SK-N-SH (cell line): Measurements from ENCODE around the gene ARHGDIG. TPM values are rescaled to one million over a fixed set of nuclear protein-coding genes. Genes with fewer than 3 reads are reported as not detected.

Experiments
- CTCF ChIA-PET: fragments of 300-600, 350-600 bp; formaldehyde crosslinking; extraction: SDS; loops from one replicate; lab custom pipeline; 2021; lab: Yijun Ruan, JAX
- POLR2A ChIA-PET: fragments of 350-600 bp; sonication (Branson Sonifier 250); formaldehyde crosslinking; extraction: SDS; loops from one replicate; lab custom pipeline; 2020; ENCODE audit warnings: antibody characterized with exemption, inconsistent platforms; lab: Yijun Ruan, JAX
- DNase-seq: peaks from one replicate; pipeline ENCODE4 v3.0.0; 2012
- H2AFZ ChIP-seq: fragments of 200-600 bp; sonication (generic); 2 replicates; pipeline ENCODE4 v1.8.1; 2016; ENCODE audit warnings: antibody characterized with exemption, mild to moderate bottlenecking, low read depth
- H3F3A ChIP-seq: fragments of 200-600 bp; sonication (generic); replicated peaks from 2 replicates; pipeline ENCODE3; 2016; ENCODE audit warnings: antibody characterized with exemption, mild to moderate bottlenecking; ENCODE audit not compliant: insufficient read depth
- H3K27ac ChIP-seq, 2 experiments: fragments of 200-500 bp in 1 of 2; fragments of 200-600 bp in 1 of 2; sonication (Bioruptor generic) in 1 of 2; sonication (generic), shearing (Covaris generic) in 1 of 2; 2 replicates each; pipeline versions ENCODE4 v1.5.1 to v1.6.1; 2014 to 2016; ENCODE audit warnings: low read depth in 2 of 2, inconsistent platforms in 1 of 2, low read length in 1 of 2, mild to moderate bottlenecking in 1 of 2, mixed read lengths in 1 of 2
- H3K27me3 ChIP-seq: fragments of 200-600 bp; sonication (generic), shearing (Covaris generic); 2 replicates; pipeline ENCODE4 v1.6.1; 2016; ENCODE audit warnings: mixed run types; ENCODE audit not compliant: insufficient read depth
- H3K36me3 ChIP-seq, 2 experiments: fragments of 200-500 bp in 1 of 2; fragments of 200-600 bp in 1 of 2; sonication (Bioruptor generic) in 1 of 2; sonication (generic) in 1 of 2; replicated peaks in 1 of 2; 2 replicates each; pipeline versions ENCODE3 to v1.5.1; 2014 to 2016; ENCODE audit warnings: low read length in 1 of 2, mild to moderate bottlenecking in 1 of 2; ENCODE audit not compliant: insufficient read depth in 2 of 2, control insufficient read depth in 1 of 2
- H3K4me1 ChIP-seq, 2 experiments: fragments of 200-500 bp in 1 of 2; fragments of 200-600 bp in 1 of 2; sonication (Bioruptor generic) in 1 of 2; sonication (generic), shearing (Covaris generic) in 1 of 2; 2 replicates each; pipeline versions ENCODE4 v1.5.1 to v1.6.1; 2014 to 2016; ENCODE audit warnings: low read depth in 1 of 2, low read length in 1 of 2, mixed run types in 1 of 2; ENCODE audit not compliant: insufficient read depth in 2 of 2, control insufficient read depth in 1 of 2
- H3K4me2 ChIP-seq: fragments of 200-600 bp; sonication (generic), shearing (Covaris generic); 2 replicates; pipeline ENCODE4 v1.6.1; 2017; ENCODE audit warnings: mixed run types
- H3K4me3 ChIP-seq, 2 experiments: fragments of 200-500 bp in 1 of 2; fragments of 200-600 bp in 1 of 2; sonication (Bioruptor generic) in 1 of 2; sonication (generic), shearing (Covaris generic) in 1 of 2; 2 replicates each; pipeline versions ENCODE4 v1.5.1 to v1.8.1; 2014 to 2016; ENCODE audit warnings: low read depth in 2 of 2, inconsistent platforms in 1 of 2, low read length in 1 of 2, mild to moderate bottlenecking in 1 of 2, mixed read lengths in 1 of 2, moderate library complexity in 1 of 2
- H3K79me2 ChIP-seq: fragments of 200-600 bp; sonication (generic); 2 replicates; pipeline ENCODE4 v1.8.1; 2017; ENCODE audit warnings: mild to moderate bottlenecking; ENCODE audit not compliant: insufficient read depth
- H3K9ac ChIP-seq: fragments of 200-600 bp; sonication (generic); 2 replicates; pipeline ENCODE4 v1.6.1; 2017; ENCODE audit warnings: mixed run types
- H3K9me2 ChIP-seq: fragments of 200-600 bp; sonication (generic); 2 replicates; pipeline ENCODE4 v1.6.1; 2017; ENCODE audit warnings: mixed run types
- H3K9me3 ChIP-seq: fragments of 200-600 bp; sonication (generic); 2 replicates; pipeline ENCODE4 v1.6.1; 2017; ENCODE audit warnings: mixed run types, mild to moderate bottlenecking, moderate library complexity
- H4K20me1 ChIP-seq: fragments of 200-600 bp; sonication (generic); 2 replicates; pipeline ENCODE4 v1.6.1; 2017; ENCODE audit warnings: mild to moderate bottlenecking, mixed run types; ENCODE audit not compliant: insufficient read depth
- CHD2 ChIP-seq: fragments of 150-350 bp; IDR thresholded peaks from 2 replicates; pipeline ENCODE4 v1.6.1; 2018; ENCODE audit warnings: low read length; ENCODE audit not compliant: partially characterized antibody
- ELF1 ChIP-seq: IDR thresholded peaks from 2 replicates; pipeline ENCODE4 v1.4.0; 2012
- EP300 ChIP-seq, 2 experiments: IDR thresholded peaks; 2 replicates each; pipeline versions ENCODE4 v1.4.0 to v1.6.1; 2012; ENCODE audit warnings: borderline replicate concordance in 1 of 2, low read depth in 1 of 2, low read length in 1 of 2
- EZH2phosphoT487 ChIP-seq: fragments of 200-600 bp; sonication (generic); IDR thresholded peaks from 2 replicates; pipeline ENCODE4 v1.6.1; 2017; ENCODE audit warnings: low read depth, mixed run types, mild to moderate bottlenecking, antibody characterized with exemption, moderate library complexity, borderline replicate concordance
- FOSL2 ChIP-seq: IDR thresholded peaks from 2 replicates; pipeline ENCODE4 v1.4.0; 2012; ENCODE audit warnings: low read depth, mild to moderate bottlenecking, moderate library complexity, borderline replicate concordance
- GABPA ChIP-seq: IDR thresholded peaks from 2 replicates; pipeline ENCODE4 v1.4.0; 2012; ENCODE audit warnings: low read depth, mild to moderate bottlenecking
- MAX ChIP-seq: IDR thresholded peaks from 2 replicates; pipeline ENCODE4 v1.4.0; 2012; ENCODE audit warnings: low read depth
- MXI1 ChIP-seq: IDR thresholded peaks from 2 replicates; pipeline ENCODE4 v1.6.1; 2012; ENCODE audit warnings: mild to moderate bottlenecking, low read depth, low read length, improper control_type of control experiment
- NFIC ChIP-seq: IDR thresholded peaks from 2 replicates; pipeline ENCODE4 v1.4.0; 2012; ENCODE audit warnings: borderline replicate concordance
- NRF1 ChIP-seq: IDR thresholded peaks from 2 replicates; pipeline ENCODE4 v1.6.1; 2012; ENCODE audit warnings: low read depth, mild to moderate bottlenecking, low read length
- PBX3 ChIP-seq: IDR thresholded peaks from 2 replicates; pipeline ENCODE4; 2012
- POLR2AphosphoS5 ChIP-seq: IDR thresholded peaks from 2 replicates; pipeline ENCODE4 v1.6.1; 2012; ENCODE audit warnings: low read depth, low read length
- RAD21 ChIP-seq: IDR thresholded peaks from 2 replicates; pipeline ENCODE4 v1.6.1; 2012; ENCODE audit warnings: mild to moderate bottlenecking, low read length
- RCOR1 ChIP-seq: fragments of 150-350 bp; IDR thresholded peaks from 2 replicates; pipeline ENCODE4 v1.6.1; 2017; ENCODE audit warnings: antibody characterized with exemption, low read length
- TEAD4 ChIP-seq: IDR thresholded peaks from 2 replicates; pipeline ENCODE4 v1.4.0; 2012; ENCODE audit warnings: mild to moderate bottlenecking, borderline replicate concordance; ENCODE audit not compliant: insufficient read depth
- YY1 ChIP-seq: IDR thresholded peaks from 2 replicates; pipeline ENCODE4 v1.4.0; 2012; ENCODE audit warnings: low read depth, mild to moderate bottlenecking
- WGBS: methylation state at CpG from one replicate; pipeline ENCODE4 v1.1.6; 2017; ENCODE audit warnings: low lambda C conversion rate; 5-methylcytosine and 5-hydroxymethylcytosine counted together
- polyA plus RNA-seq, 3 experiments: library from polyadenylated mRNA; depleted of rRNA; stranded (reverse); fragments of >200 nt; gene quantifications; 2 replicates each; pipeline ENCODE4 v1.2.3, GENCODE V29; 2012
- TF ChIP-seq, protein P1 (sequence below): fragments of 200-600 bp; sonication (generic); IDR thresholded peaks from 2 replicates; pipeline ENCODE4 v1.6.1; 2017; ENCODE audit warnings: antibody characterized with exemption, mild to moderate bottlenecking, moderate library complexity
- TF ChIP-seq, protein P2 (sequence below): IDR thresholded peaks from 2 replicates; pipeline ENCODE4 v1.4.0; 2012; ENCODE audit warnings: low read depth, borderline replicate concordance
- TF ChIP-seq, protein P3 (sequence below): IDR thresholded peaks from 2 replicates; pipeline ENCODE4 v1.4.0; 2012; ENCODE audit warnings: low read depth, borderline replicate concordance
- TF ChIP-seq, protein P4 (sequence below): fragments of 150-350 bp; IDR thresholded peaks from 2 replicates; pipeline ENCODE4 v1.6.1; 2017; ENCODE audit warnings: antibody characterized with exemption, low read length, low read depth, borderline replicate concordance

The ARHGDIG gene
- polyA plus RNA-seq, 1 of the 3 experiments (the other 2 are of a cell fraction): 4.8 TPM

DNA sequence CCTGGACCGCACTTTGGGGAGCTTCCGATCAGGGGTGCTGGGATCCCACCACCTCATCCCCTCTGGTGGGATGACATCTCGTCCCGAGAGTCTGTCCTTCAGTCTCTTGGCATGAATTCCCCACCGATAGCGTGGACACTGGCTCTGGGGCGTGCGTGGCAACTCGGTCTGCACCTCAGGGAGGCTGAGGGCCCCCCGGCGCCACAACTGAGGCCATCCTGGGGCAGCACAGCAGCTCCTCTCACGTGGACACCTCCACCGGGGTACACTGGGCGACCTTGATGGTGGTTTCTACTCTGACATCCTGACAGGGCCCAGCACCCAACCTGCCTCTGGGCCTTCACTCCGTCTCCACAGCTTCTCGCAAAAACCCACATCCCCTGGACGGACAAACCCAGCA is 11.1 kb downstream of the ARHGDIG start:
- ChIA-PET CTCF (no interaction called here), POLR2A (no interaction called here)
- H3K79me2 ChIP-seq: no peaks in the 10 kb centered on the region
- no peak overlapping the region for H3K9ac ChIP-seq
- no peak overlapping the region for H3K4me3 ChIP-seq
- no peak for TF ChIP-seq PBX3
- TF ChIP-seq YY1: no peak
- no peak for TF ChIP-seq GABPA
- TF ChIP-seq NRF1: no peak
- TF ChIP-seq TEAD4: no peak
- no peak for TF ChIP-seq EP300 (IDR thresholded peaks at IDR 0.05; ENCODE audit: borderline replicate concordance in 1 of 2, low read depth in 1 of 2, low read length in 1 of 2)
- TF ChIP-seq, protein P1, sequence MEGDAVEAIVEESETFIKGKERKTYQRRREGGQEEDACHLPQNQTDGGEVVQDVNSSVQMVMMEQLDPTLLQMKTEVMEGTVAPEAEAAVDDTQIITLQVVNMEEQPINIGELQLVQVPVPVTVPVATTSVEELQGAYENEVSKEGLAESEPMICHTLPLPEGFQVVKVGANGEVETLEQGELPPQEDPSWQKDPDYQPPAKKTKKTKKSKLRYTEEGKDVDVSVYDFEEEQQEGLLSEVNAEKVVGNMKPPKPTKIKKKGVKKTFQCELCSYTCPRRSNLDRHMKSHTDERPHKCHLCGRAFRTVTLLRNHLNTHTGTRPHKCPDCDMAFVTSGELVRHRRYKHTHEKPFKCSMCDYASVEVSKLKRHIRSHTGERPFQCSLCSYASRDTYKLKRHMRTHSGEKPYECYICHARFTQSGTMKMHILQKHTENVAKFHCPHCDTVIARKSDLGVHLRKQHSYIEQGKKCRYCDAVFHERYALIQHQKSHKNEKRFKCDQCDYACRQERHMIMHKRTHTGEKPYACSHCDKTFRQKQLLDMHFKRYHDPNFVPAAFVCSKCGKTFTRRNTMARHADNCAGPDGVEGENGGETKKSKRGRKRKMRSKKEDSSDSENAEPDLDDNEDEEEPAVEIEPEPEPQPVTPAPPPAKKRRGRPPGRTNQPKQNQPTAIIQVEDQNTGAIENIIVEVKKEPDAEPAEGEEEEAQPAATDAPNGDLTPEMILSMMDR: no peak
- no peak for TF ChIP-seq ELF1
- TF ChIP-seq, protein P2, sequence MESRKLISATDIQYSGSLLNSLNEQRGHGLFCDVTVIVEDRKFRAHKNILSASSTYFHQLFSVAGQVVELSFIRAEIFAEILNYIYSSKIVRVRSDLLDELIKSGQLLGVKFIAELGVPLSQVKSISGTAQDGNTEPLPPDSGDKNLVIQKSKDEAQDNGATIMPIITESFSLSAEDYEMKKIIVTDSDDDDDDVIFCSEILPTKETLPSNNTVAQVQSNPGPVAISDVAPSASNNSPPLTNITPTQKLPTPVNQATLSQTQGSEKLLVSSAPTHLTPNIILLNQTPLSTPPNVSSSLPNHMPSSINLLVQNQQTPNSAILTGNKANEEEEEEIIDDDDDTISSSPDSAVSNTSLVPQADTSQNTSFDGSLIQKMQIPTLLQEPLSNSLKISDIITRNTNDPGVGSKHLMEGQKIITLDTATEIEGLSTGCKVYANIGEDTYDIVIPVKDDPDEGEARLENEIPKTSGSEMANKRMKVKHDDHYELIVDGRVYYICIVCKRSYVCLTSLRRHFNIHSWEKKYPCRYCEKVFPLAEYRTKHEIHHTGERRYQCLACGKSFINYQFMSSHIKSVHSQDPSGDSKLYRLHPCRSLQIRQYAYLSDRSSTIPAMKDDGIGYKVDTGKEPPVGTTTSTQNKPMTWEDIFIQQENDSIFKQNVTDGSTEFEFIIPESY: no peak
- no peak for TF ChIP-seq MXI1
- TF ChIP-seq FOSL2: no peak
- TF ChIP-seq CHD2: no peak
- no peak for TF ChIP-seq POLR2AphosphoS5
- TF ChIP-seq, protein P3, sequence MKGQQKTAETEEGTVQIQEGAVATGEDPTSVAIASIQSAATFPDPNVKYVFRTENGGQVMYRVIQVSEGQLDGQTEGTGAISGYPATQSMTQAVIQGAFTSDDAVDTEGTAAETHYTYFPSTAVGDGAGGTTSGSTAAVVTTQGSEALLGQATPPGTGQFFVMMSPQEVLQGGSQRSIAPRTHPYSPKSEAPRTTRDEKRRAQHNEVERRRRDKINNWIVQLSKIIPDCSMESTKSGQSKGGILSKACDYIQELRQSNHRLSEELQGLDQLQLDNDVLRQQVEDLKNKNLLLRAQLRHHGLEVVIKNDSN: no peak
- TF ChIP-seq MAX: no peak
- TF ChIP-seq, protein P4, sequence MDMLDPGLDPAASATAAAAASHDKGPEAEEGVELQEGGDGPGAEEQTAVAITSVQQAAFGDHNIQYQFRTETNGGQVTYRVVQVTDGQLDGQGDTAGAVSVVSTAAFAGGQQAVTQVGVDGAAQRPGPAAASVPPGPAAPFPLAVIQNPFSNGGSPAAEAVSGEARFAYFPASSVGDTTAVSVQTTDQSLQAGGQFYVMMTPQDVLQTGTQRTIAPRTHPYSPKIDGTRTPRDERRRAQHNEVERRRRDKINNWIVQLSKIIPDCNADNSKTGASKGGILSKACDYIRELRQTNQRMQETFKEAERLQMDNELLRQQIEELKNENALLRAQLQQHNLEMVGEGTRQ: no peak
- no peak for TF ChIP-seq NFIC
- TF ChIP-seq RAD21: no peak
- TF ChIP-seq RCOR1: no peak
- no peak for TF ChIP-seq EZH2phosphoT487
- H3K9me2 ChIP-seq: no peaks in the 10 kb centered on the region
- H3K36me3 ChIP-seq: peaks cover 0 to 44% of the 10 kb centered on the region in 2 experiments
- H3K4me1 ChIP-seq: no peaks in the 10 kb centered on the region
- 96% methylated on average over 4 of the region's 17 CpGs for WGBS
- H3F3A ChIP-seq: no peaks in the 10 kb centered on the region
- H3K27ac ChIP-seq: no peak overlapping the region
- H2AFZ ChIP-seq: no peak overlapping the region
- H3K4me2 ChIP-seq: no peak overlapping the region
- H3K9me3 ChIP-seq: no peaks in the 10 kb centered on the region
- H3K27me3 ChIP-seq: no peaks in the 10 kb centered on the region
- DNase-seq: no peak
- no peaks in the 10 kb centered on the region for H4K20me1 ChIP-seq
